ENCODE measurements around the gene MRTFA. TPM values are rescaled to one million over a fixed set of nuclear protein-coding genes. Genes with fewer than 3 reads are reported as not detected.

MRTFA gene
- total RNA-seq, 1 donor from 2014 or later = 53.0 TPM

GRCh38 chr22:40529821-40530220 lies 106.7 kb downstream of the MRTFA start:
- TF ChIP-seq CTCF (IDR thresholded peaks at IDR 0.05; ENCODE audit: insufficient read depth, low read length, poor library complexity, severe bottlenecking) = no peak
- no peak overlapping the region for H3K4me3 ChIP-seq (ENCODE audit: low read depth, low read length)
- no peaks in the 10 kb centered on the region for H3K36me3 ChIP-seq (ENCODE audit: control insufficient read depth, insufficient read depth, low read length)
- no peaks in the 10 kb centered on the region for H3K27me3 ChIP-seq (ENCODE audit: control insufficient read depth, insufficient read depth, low read length)
- DNase-seq (ENCODE audit: low read depth) = no peak

- TF ChIP-seq CTCF (IDR thresholded peaks at IDR 0.05; ENCODE audit: insufficient read depth, low read length, poor library complexity, severe bottlenecking) = no peak
- Histone ChIP-seq H3K4me3 (ENCODE audit: low read depth, low read length) (no peak overlapping the region), H3K36me3 (ENCODE audit: control insufficient read depth, insufficient read depth, low read length) (no peaks in the 10 kb centered on the region), H3K27me3 (ENCODE audit: control insufficient read depth, insufficient read depth, low read length) (no peaks in the 10 kb centered on the region)
- DNase-seq (ENCODE audit: low read depth) = no peak
Measured at GRCh38 chr22:40526960-40527359, 109.6 kb downstream of the MRTFA start.

- H3K27me3 ChIP-seq (ENCODE audit: control insufficient read depth, insufficient read depth, low read length) = no peaks in the 10 kb centered on the region
- H3K4me3 ChIP-seq (ENCODE audit: low read depth, low read length) = no peak overlapping the region
- peak; percentile 86 for TF ChIP-seq CTCF (IDR thresholded peaks at IDR 0.05; ENCODE audit: insufficient read depth, low read length, poor library complexity, severe bottlenecking)
- DNase-seq (ENCODE audit: low read depth) = no peak
- H3K36me3 ChIP-seq (ENCODE audit: control insufficient read depth, insufficient read depth, low read length) = no peaks in the 10 kb centered on the region
Measured at GRCh38 chr22:40525250-40525884, 111.2 kb downstream of the MRTFA start.

- DNase-seq (ENCODE audit: low read depth) = no peak
- no peaks in the 10 kb centered on the region for H3K36me3 ChIP-seq (ENCODE audit: control insufficient read depth, insufficient read depth, low read length)
- H3K27me3 ChIP-seq (ENCODE audit: control insufficient read depth, insufficient read depth, low read length) = no peaks in the 10 kb centered on the region
- H3K4me3 ChIP-seq (ENCODE audit: low read depth, low read length) = no peak overlapping the region
- peak; percentile 19 for TF ChIP-seq CTCF (IDR thresholded peaks at IDR 0.05; ENCODE audit: insufficient read depth, low read length, poor library complexity, severe bottlenecking)
Measured at GRCh38 chr22:40524392-40525249, 111.9 kb downstream of the MRTFA start.

- H3K4me3 ChIP-seq (ENCODE audit: low read depth, low read length) = no peak overlapping the region
- DNase-seq (ENCODE audit: low read depth) = no peak
- TF ChIP-seq CTCF (IDR thresholded peaks at IDR 0.05; ENCODE audit: insufficient read depth, low read length, poor library complexity, severe bottlenecking) = no peak
- no peaks in the 10 kb centered on the region for H3K27me3 ChIP-seq (ENCODE audit: control insufficient read depth, insufficient read depth, low read length)
- no peaks in the 10 kb centered on the region for H3K36me3 ChIP-seq (ENCODE audit: control insufficient read depth, insufficient read depth, low read length)
Measured at GRCh38 chr22:40522141-40522540, 114.4 kb downstream of the MRTFA start.

Data from kidney epithelial cell (primary cell).